HG03439 (cell line): ENCODE data around the gene COL9A3.
"Not testable (repeated sequence)": the region's sequence is repeated elsewhere in the genome, so short reads cannot be mapped to it uniquely, and the experiment has no call there.

Experiments used
- ATAC-seq: cut with Tn5 transposase; IDR thresholded peaks from one replicate; pipeline ENCODE4 v1.9.1; 2021; ENCODE audit warnings: mild to moderate bottlenecking, moderate library complexity; ENCODE audit not compliant: unreplicated experiment

Gene COL9A3

DNA sequence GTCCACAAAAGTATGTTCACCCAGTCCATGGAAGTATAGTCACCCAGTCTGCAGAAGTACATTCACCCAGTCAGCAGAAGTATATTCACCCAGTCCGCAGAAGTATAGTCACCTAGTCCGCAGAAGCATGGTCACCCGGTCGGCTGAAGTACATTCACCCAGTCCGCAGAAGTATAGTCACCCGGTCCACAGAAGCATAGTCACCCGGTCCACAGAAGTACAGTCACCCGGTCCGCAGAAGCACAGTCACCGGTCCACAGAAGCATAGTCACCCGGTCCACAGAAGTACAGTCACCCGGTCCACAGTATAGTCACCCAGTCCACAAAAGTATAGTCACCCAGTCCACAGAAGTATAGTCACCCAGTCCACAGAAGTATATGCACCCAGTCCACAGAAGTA lies 36.0 kb downstream of the COL9A3 start:
- ATAC-seq: no peak

DNA sequence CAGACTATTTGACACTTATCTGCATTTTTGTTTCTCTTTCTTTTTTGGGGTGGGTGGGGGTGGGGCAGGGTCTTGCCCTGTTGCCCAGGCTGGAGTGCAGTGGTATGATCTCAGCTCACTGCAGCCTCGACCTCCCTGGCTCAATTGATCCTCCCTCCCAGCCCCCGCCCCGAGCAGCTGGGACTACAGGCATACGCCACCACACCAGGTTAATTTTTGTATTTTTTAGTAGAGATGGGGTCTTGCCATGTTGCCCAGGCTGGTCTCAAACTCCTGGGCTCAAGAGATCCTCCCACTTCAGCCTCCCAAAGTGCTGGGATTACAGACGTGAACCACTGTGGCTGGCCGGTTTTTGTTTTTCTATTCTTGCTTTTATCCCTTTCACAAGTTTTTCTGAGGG lies 36.5 kb downstream of the COL9A3 start:
- ATAC-seq: not testable (repeated sequence)

DNA sequence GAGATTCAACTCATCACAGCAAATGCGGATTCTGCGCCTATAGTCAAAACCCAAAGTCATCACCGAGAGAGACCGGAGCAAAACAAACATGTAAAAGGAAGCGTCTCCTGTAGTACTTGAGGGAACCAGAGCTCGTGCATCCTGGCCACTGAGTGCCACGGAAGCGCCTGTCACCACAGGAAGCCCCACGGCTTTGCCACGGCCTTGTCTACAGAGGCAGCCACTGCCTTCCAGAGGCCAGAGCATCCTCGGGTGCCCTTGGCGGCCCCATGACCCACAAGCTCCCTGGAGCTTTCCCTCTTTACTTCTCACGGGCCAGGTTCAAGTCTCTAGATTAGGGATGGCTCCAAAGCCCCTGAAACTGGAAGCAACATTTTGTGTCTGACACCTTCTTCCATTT lies 37.3 kb downstream of the COL9A3 start:
- no peak for ATAC-seq

DNA sequence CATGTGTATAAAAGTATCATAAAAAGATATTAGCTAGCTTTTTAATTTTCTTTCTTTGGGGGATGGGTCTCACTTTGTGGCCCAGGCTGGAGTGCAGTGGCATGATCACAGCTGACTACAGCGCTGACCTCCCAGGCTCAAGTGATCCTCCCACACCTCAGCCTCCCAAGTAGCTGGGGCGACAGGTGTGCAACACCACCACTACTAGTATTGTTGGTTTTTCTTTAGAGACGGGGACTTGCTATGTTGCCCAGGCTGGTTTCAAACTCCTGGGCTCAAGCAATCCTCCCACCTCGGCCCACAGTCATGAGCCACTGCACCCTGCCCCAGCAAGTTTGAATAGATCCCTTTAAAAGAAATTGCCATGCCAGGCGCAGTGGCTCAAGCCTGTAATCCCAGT lies 38.3 kb downstream of the COL9A3 start:
- no peak for ATAC-seq

GRCh38 chr20:62856931-62857619 lies 40.2 kb downstream of the COL9A3 start:
- ATAC-seq: no peak

DNA sequence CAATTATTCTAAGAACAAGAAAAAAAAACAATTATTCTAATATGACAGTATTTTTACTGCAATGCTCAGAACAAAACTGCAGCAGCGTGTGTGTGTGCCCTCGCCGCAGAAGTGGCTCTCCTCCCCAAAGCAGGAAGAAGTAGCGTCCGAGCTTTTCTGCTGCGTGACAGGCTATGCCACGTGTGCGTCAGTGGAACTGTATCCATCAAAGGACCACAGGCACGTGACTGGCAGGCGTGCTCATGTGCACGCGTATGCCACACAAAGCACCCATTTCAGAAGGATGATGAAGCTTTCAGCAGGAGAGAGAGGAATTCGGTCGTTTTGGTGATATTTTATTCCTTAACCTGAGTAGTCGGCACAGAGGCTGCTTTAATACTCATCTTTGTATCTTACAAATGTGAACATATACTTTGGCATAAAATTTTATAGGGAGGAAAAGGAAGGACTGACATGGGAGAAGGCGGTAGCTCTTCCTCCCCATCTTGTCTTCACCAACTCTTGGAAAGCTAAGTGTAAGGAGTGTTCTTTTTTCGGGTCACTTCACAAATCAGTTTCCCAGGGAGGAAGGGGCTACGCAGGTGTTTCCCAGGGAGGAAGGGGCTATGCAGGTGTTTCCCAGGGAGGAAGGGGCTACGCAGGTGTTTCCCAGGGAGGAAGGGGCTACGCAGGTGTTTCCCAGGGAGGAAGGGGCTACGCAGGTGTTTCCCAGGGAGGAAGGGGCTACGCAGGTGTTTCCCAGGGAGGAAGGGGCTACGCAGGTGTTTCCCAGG lies 41.4 kb downstream of the COL9A3 start:
- ATAC-seq: no peak

- no peak for ATAC-seq
Measured at GRCh38 chr20:62859721-62860120, 42.9 kb downstream of the COL9A3 start.

- ATAC-seq: no peak
Measured at GRCh38 chr20:62860391-62860923, 43.6 kb downstream of the COL9A3 start.

GRCh38 chr20:62860924-62861691 lies 44.3 kb downstream of the COL9A3 start:
- ATAC-seq: peak; percentile 25

DNA sequence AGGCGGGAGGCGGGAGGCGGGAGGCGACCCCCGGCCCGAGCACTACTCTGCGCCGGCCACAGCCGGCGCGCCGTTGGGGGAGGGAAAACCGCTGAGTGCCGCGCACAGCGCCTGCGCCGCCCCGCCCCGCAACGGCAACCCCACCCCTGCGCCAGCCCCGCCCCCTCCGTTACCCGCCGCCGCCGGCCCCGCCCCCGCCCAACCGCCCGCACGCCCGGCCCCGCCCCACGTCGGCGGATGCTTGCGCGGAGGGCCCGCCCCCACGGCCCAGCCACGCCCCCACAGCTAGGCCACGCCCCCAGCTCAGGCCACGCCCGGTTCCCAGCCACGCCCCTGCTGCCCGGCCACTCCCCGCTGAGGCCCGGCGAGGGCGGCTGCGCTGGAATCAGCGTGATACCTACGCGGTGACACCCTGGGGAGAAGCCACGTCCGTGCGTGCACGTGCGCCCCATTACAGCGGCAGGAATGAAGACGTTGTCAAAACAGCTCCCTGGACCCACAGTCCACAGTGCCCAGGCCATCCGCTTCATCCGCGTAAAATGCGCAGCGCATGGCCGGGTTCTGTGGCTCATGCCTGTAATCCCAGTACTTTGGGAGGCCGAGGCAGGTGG lies 45.0 kb downstream of the COL9A3 start, which contains the start of gene TCFL5:
Gene TCFL5, minus strand, starts transcription at position 97 of the 611 bp plus-strand sequence. CDS start 152 bp downstream, outside the sequence.
- ATAC-seq: peak; percentile 74

GRCh38 chr20:62864207-62864606 lies 47.4 kb downstream of the COL9A3 start:
- ATAC-seq: no peak

GRCh38 chr20:62872184-62872847 lies 55.5 kb downstream of the COL9A3 start:
- ATAC-seq: no peak

GRCh38 chr20:62872862-62873261 lies 56.0 kb downstream of the COL9A3 start:
- no peak for ATAC-seq

- ATAC-seq: no peak
Measured at GRCh38 chr20:62873280-62873679, 56.4 kb downstream of the COL9A3 start.

- ATAC-seq: not testable (repeated sequence)
Measured at GRCh38 chr20:62873681-62874031, 56.8 kb downstream of the COL9A3 start.

DNA sequence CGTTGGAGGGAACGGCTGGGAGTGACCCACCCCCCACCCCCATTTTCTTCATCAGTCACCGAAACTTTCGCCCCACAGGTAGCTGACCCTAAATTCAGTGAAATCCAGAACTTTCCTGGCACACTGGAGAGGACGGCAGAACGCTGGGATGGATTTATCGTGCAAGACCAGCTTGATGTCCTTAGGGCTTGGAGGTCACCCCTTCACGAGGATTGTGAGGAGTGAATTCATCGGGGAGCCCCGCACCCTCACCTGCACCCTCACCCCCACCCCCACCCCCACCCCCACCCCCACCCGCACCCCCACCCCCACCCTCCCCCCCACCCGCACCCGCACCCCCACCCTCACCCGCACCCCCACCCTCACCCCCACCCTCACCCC lies 58.1 kb downstream of the COL9A3 start:
- no peak for ATAC-seq

GRCh38 chr20:62875419-62876361 lies 58.8 kb downstream of the COL9A3 start:
- no peak for ATAC-seq

- ATAC-seq: no peak
Measured at GRCh38 chr20:62876501-62876901, 59.7 kb downstream of the COL9A3 start.
